KMS-11 (cell line): Measurements from ENCODE around the gene ZNF783.
A peak's percentile ranks its signal among the peaks of the same experiment; 100 is the strongest.

Experiments used
- H2AFZ ChIP-seq: fragments of 200-600 bp; sonication (generic); 2 replicates; pipeline ENCODE4 v1.6.1; 2016; ENCODE audit warnings: antibody characterized with exemption, mixed run types, low read depth
- H3K27ac ChIP-seq: fragments of 200-600 bp; sonication (generic); 2 replicates; pipeline ENCODE4 v1.6.1; 2016; ENCODE audit warnings: mild to moderate bottlenecking, mixed run types
- H3K27me3 ChIP-seq: fragments of 200-600 bp; sonication (generic); 2 replicates; pipeline ENCODE4 v1.6.1; 2017; ENCODE audit warnings: mild to moderate bottlenecking, low read depth, mixed run types, moderate library complexity; ENCODE audit not compliant: insufficient read depth
- H3K36me3 ChIP-seq: fragments of 200-600 bp; sonication (generic); 2 replicates; pipeline ENCODE4 v1.6.1; 2017; ENCODE audit warnings: mild to moderate bottlenecking, mixed run types; ENCODE audit not compliant: insufficient read depth
- H3K4me1 ChIP-seq: fragments of 200-600 bp; sonication (generic); 2 replicates; pipeline ENCODE4 v1.6.1; 2016; ENCODE audit warnings: mild to moderate bottlenecking, low read depth, mixed run types; ENCODE audit not compliant: poor library complexity, severe bottlenecking
- H3K4me2 ChIP-seq: fragments of 200-600 bp; sonication (generic); 2 replicates; pipeline ENCODE4 v1.7.0; 2016; ENCODE audit warnings: mild to moderate bottlenecking, mixed run types
- H3K4me3 ChIP-seq: fragments of 200-600 bp; sonication (generic); IDR thresholded peaks from 2 replicates; pipeline ENCODE4 v1.6.1; 2017; ENCODE audit warnings: low read depth, low read length, mixed read lengths; ENCODE audit not compliant: insufficient read depth
- H3K79me2 ChIP-seq: fragments of 200-600 bp; sonication (generic); 2 replicates; pipeline ENCODE4 v1.6.1; 2016; ENCODE audit warnings: low read depth, mixed run types; ENCODE audit not compliant: insufficient read depth
- H3K9ac ChIP-seq: fragments of 200-600 bp; sonication (generic); 2 replicates; pipeline ENCODE4 v1.6.1; 2016; ENCODE audit warnings: mild to moderate bottlenecking, mixed run types
- H4K20me1 ChIP-seq: fragments of 200-600 bp; sonication (generic); 2 replicates; pipeline ENCODE4 v1.6.1; 2016; ENCODE audit warnings: mild to moderate bottlenecking, mixed run types; ENCODE audit not compliant: insufficient read depth
- TF ChIP-seq, protein P1 (sequence below): fragments of 200-600 bp; sonication (generic); conservative IDR thresholded peaks from 2 replicates; pipeline ENCODE4 v1.6.1; 2017; ENCODE audit warnings: low read depth, mild to moderate bottlenecking, antibody characterized with exemption, low read length, moderate library complexity, mixed read lengths

The ZNF783 gene

DNA sequence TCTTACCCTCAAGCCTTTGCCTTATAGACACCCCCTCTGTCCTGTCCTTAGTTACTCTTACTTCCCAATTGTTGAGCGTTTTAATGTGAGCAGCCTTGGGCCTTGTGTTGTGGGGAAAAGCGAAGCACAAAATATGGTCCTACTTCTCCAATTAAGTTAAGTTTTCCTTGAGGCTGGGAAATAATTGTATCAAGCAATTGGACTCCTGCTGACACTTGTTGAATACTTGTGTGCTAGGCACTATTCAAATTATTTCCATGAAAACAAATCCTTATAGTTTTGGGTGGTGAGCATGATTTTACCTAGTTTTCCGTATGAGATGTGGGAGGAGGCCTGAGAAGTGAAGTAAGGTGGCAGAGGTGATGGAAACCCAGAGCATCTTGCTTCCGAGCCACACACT is 5.4 kb upstream of the ZNF783 start:
- Histone ChIP-seq H3K27me3 (no peaks in the 10 kb centered on the region), H3K79me2 (no peaks in the 10 kb centered on the region), H3K4me1 (peaks cover 12% of the 10 kb centered on the region), H3K27ac (no peak overlapping the region), H3K4me3 (no peak overlapping the region), H3K36me3 (no peaks in the 10 kb centered on the region; the same call in 1 of the 2 replicates), H3K9ac (no peak overlapping the region), H4K20me1 (no peaks in the 10 kb centered on the region), H3K4me2 (no peak overlapping the region), H2AFZ (no peak overlapping the region)
- TF ChIP-seq, protein P1, sequence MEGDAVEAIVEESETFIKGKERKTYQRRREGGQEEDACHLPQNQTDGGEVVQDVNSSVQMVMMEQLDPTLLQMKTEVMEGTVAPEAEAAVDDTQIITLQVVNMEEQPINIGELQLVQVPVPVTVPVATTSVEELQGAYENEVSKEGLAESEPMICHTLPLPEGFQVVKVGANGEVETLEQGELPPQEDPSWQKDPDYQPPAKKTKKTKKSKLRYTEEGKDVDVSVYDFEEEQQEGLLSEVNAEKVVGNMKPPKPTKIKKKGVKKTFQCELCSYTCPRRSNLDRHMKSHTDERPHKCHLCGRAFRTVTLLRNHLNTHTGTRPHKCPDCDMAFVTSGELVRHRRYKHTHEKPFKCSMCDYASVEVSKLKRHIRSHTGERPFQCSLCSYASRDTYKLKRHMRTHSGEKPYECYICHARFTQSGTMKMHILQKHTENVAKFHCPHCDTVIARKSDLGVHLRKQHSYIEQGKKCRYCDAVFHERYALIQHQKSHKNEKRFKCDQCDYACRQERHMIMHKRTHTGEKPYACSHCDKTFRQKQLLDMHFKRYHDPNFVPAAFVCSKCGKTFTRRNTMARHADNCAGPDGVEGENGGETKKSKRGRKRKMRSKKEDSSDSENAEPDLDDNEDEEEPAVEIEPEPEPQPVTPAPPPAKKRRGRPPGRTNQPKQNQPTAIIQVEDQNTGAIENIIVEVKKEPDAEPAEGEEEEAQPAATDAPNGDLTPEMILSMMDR: no peak

DNA sequence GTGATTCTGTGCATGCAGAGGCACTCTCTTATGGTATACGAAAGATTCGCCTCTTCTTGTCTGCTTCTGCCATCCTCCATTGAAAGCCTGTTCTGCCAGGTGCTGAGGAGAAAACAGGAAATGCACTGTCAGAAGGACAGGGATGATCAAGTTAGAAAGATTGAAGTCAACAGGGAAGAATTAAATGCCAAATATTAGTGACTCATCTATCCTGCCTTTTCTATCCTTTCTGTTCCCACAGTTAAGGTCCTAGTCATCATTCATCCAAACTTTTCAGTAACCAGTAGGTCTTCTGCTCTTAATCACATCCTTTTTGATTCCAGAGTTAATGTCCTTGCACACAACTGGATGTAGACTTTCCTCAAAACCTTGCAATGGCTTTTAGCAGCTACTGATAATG is 4.8 kb upstream of the ZNF783 start:
- TF ChIP-seq, protein P1: no peak
- H2AFZ ChIP-seq: no peak overlapping the region
- no peaks in the 10 kb centered on the region for H4K20me1 ChIP-seq
- no peaks in the 10 kb centered on the region for H3K79me2 ChIP-seq
- H3K4me2 ChIP-seq: no peak overlapping the region
- H3K36me3 ChIP-seq: no peaks in the 10 kb centered on the region; the same call in 1 of the 2 replicates
- no peak overlapping the region for H3K4me3 ChIP-seq
- H3K27me3 ChIP-seq: no peaks in the 10 kb centered on the region
- no peak overlapping the region for H3K9ac ChIP-seq
- peaks cover 13% of the 10 kb centered on the region for H3K4me1 ChIP-seq
- H3K27ac ChIP-seq: no peak overlapping the region

DNA sequence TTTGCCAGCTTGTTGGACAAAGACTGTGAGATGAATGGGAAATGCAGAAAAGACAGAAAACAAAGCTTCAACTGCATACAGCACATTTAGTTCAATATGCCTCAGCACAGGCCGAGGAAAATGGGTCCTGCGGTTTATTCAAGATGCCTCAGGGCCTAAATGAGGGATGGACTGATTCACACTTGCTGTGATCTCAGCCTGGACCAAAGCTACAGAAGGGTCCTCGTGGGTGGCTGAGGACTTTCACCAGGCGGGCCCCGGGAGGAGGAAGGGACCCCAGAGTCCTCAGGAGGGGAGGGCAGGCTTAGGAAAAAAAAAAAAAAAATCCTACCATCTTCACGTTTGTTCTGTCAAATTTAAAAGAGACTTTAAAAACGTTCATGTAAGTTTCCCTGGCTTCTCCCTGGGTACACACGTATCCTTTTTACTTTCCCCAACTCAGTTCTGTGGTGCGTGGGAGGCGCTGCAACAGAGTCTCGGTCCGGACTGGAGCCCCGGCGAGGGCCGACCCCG is 624 bp upstream of the ZNF783 start:
- Histone ChIP-seq H2AFZ (peak overlapping the region; percentile 96), H3K4me1 (peaks cover 22% of the 10 kb centered on the region), H4K20me1 (no peaks in the 10 kb centered on the region), H3K27ac (peak overlapping the region; percentile 78), H3K79me2 (peaks cover 11% of the 10 kb centered on the region), H3K36me3 (no peaks in the 10 kb centered on the region), H3K27me3 (no peaks in the 10 kb centered on the region), H3K4me3 (no peak overlapping the region), H3K9ac (peak overlapping the region; percentile 83), H3K4me2 (peak overlapping the region; percentile 48)
- TF ChIP-seq, protein P1: no peak

DNA sequence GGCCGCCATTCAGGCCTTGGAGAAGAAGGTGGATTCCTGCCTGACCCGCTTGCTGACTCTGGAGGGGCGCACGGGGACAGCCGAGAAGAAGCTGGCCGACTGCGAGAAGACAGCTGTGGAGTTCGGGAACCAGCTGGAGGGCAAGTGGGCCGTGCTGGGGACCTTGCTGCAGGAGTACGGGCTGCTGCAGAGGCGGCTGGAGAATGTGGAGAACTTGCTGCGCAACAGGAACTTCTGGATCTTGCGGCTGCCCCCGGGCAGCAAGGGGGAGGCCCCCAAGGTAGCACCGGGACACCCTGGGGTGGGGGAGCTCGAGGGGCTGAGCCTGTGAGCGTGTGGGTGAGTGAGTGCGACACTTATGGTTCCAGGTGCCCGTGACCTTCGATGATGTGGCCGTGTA is 4.5 kb downstream of the ZNF783 start:
- Histone ChIP-seq H3K27ac (no peak overlapping the region), H3K4me3 (no peak overlapping the region), H3K4me1 (peaks cover 12% of the 10 kb centered on the region), H4K20me1 (no peaks in the 10 kb centered on the region), H2AFZ (no peak overlapping the region), H3K9ac (no peak overlapping the region), H3K36me3 (no peaks in the 10 kb centered on the region), H3K79me2 (peaks cover 11% of the 10 kb centered on the region), H3K27me3 (no peaks in the 10 kb centered on the region), H3K4me2 (no peak overlapping the region)
- TF ChIP-seq, protein P1: no peak
